Endothelial cell of umbilical vein (primary cell): ENCODE measurements around the gene PCARE. TPM values are rescaled to one million over a fixed set of nuclear protein-coding genes. Genes with fewer than 3 reads are reported as not detected.

Experiments used
- BruUV-seq: library from RNA; stranded (reverse); fragments of 400-500 nt; replicated peaks from 2 replicates; lab custom pipeline; 2021; lab: Mats Ljungman, UMichigan
- CTCF ChIA-PET: fragments of 300-600, 350-600 bp; sonication (Branson Sonifier 250); formaldehyde crosslinking; loops from one replicate; lab custom pipeline; 2021; ENCODE audit warnings: antibody characterized with exemption, inconsistent platforms; lab: Charles Lee
- POLR2A ChIA-PET: fragments of 300-600, 350-600 bp; sonication (Branson Sonifier 250); formaldehyde crosslinking; loops from one replicate; lab custom pipeline; 2021; ENCODE audit warnings: antibody characterized with exemption, inconsistent platforms; lab: Charles Lee
- DNase-seq: peaks from one replicate; pipeline ENCODE4 v3.0.0-alpha.2; 2011; ENCODE audit warnings: low read depth, low spot score
- FAIRE-seq: peaks from 2 replicates; lab custom pipeline; 2011; peaks lifted over from hg19 to GRCh38; lab: Jason Lieb, UNC
- H2AFZ ChIP-seq: 2 replicates; pipeline ENCODE4 v1.6.0; 2012; ENCODE audit warnings: low read depth, low read length, control low read depth, inconsistent platforms
- H3K27ac ChIP-seq: 2 replicates; pipeline ENCODE4 v1.5.1; 2011; ENCODE audit warnings: low read depth, mild to moderate bottlenecking, control low read depth, low read length, moderate library complexity; ENCODE audit not compliant: insufficient read depth
- H3K27me3 ChIP-seq, 2 experiments: 2 replicates each; pipeline versions ENCODE4 v1.6.0 to v1.6.1; 2011; ENCODE audit warnings: low read length in 2 of 2, mixed read lengths in 1 of 2; ENCODE audit not compliant: control insufficient read depth in 2 of 2, insufficient read depth in 2 of 2
- H3K36me3 ChIP-seq, 2 experiments: 2 replicates in 1 of 2; 3 replicates in 1 of 2; pipeline ENCODE4 v1.5.1; 2011; ENCODE audit warnings: low read length in 2 of 2, mild to moderate bottlenecking in 1 of 2, moderate library complexity in 1 of 2; ENCODE audit not compliant: control insufficient read depth in 2 of 2, insufficient read depth in 2 of 2; ENCODE audit errors: extremely low read depth in 1 of 2
- H3K4me1 ChIP-seq: 3 replicates; pipeline ENCODE4 v1.5.1; 2011; ENCODE audit warnings: mild to moderate bottlenecking, low read length; ENCODE audit not compliant: control insufficient read depth, insufficient read depth; ENCODE audit errors: extremely low read depth
- H3K4me2 ChIP-seq: 2 replicates; pipeline ENCODE4 v1.6.1; 2011; ENCODE audit warnings: low read length, control low read depth, mixed read lengths; ENCODE audit not compliant: insufficient read depth
- H3K4me3 ChIP-seq, 3 experiments: fragments of 200-600 bp in 1 of 3; sonication (generic), shearing (Covaris generic) in 1 of 3; replicated peaks in 1 of 3; 2 replicates each; pipeline ENCODE4 v1.5.1; 2011 to 2016; ENCODE audit warnings: control low read depth in 3 of 3, low read length in 3 of 3, mild to moderate bottlenecking in 2 of 3, inconsistent platforms in 1 of 3, low read depth in 1 of 3, moderate library complexity in 1 of 3; ENCODE audit not compliant: insufficient read depth in 1 of 3
- H3K79me2 ChIP-seq: 2 replicates; pipeline ENCODE4 v1.6.0; 2012; ENCODE audit warnings: low read length, inconsistent platforms; ENCODE audit not compliant: control insufficient read depth, insufficient read depth
- H3K9ac ChIP-seq: replicated peaks from 2 replicates; pipeline ENCODE3; 2011; ENCODE audit warnings: low read length, control low read depth; ENCODE audit not compliant: insufficient read depth; ENCODE audit errors: extremely low read depth
- H3K9me1 ChIP-seq: replicated peaks from 3 replicates; pipeline ENCODE4 v1.6.0; 2011; ENCODE audit warnings: mild to moderate bottlenecking, low read length; ENCODE audit not compliant: control insufficient read depth, insufficient read depth; ENCODE audit errors: extremely low read depth
- H3K9me3 ChIP-seq: replicated peaks from 2 replicates; pipeline ENCODE4 v1.5.1; 2012; ENCODE audit warnings: low read length, inconsistent platforms; ENCODE audit not compliant: control insufficient read depth, insufficient read depth
- H4K20me1 ChIP-seq: replicated peaks from 2 replicates; pipeline ENCODE3; 2011; ENCODE audit warnings: mild to moderate bottlenecking, low read length; ENCODE audit not compliant: control insufficient read depth, insufficient read depth; ENCODE audit errors: extremely low read depth
- EZH2 ChIP-seq: IDR thresholded peaks from 2 replicates; pipeline ENCODE4 v1.6.1; 2012; ENCODE audit warnings: borderline replicate concordance, low read depth, mild to moderate bottlenecking, moderate library complexity, low read length, inconsistent platforms; ENCODE audit not compliant: severe bottlenecking
- GATA2 ChIP-seq: IDR thresholded peaks from 2 replicates; pipeline ENCODE4 v1.7.0; 2011; ENCODE audit warnings: low read depth, mild to moderate bottlenecking, moderate library complexity, mixed read lengths, low read length; ENCODE audit not compliant: insufficient read length, insufficient read depth
- dilution Hi-C: fragments of 300-500 bp; cut with MboI; formaldehyde crosslinking; loops from one replicate; pipeline ENCODE4 v1.15.0; 2019; ENCODE audit warnings: low sequenced_read_pairs; ENCODE audit not compliant: extremely low pct_ligation_motif_present
- intact Hi-C: fragments of 100-400 bp; cut with micrococcal nuclease; formaldehyde crosslinking; loops from one replicate; pipeline ENCODE4 v1.10.0; 2022
- polyA plus RNA-seq, 4 experiments: library from polyadenylated mRNA; depleted of rRNA in 3 of 4; stranded (reverse) in 3 of 4; unstranded in 1 of 4; fragments of >200 nt; gene quantifications; 2 replicates each; pipeline versions ENCODE4 v1.2.1 to v1.2.3, GENCODE V29; 2011 to 2012; ENCODE audit warnings: missing spikeins in 1 of 4
- total RNA-seq: library from RNA; stranded (reverse); gene quantifications from 2 replicates; pipeline ENCODE4 v1.2.3, GENCODE V29; 2021
- TF ChIP-seq, protein P1 (sequence below): IDR thresholded peaks from 2 replicates; pipeline ENCODE4 v1.6.1; 2011; ENCODE audit not compliant: insufficient read depth, insufficient read length
- TF ChIP-seq, protein P2 (sequence below), 2 donors: IDR thresholded peaks; 1 replicate in 1 of 2; 2 replicates in 1 of 2; pipeline ENCODE4 v1.5.1; 2011; ENCODE audit warnings: low read length in 2 of 2, mild to moderate bottlenecking in 2 of 2, moderate library complexity in 2 of 2, control low read depth in 1 of 2, inconsistent platforms in 1 of 2, low read depth in 1 of 2; ENCODE audit not compliant: insufficient read depth in 1 of 2; ENCODE audit errors: extremely low read depth in 1 of 2

The PCARE gene
- total and polyA plus RNA-seq, 2 donors (not counting 3 experiments of a cell fraction or from before 2014, with no cell fraction given), result not detected

DNA sequence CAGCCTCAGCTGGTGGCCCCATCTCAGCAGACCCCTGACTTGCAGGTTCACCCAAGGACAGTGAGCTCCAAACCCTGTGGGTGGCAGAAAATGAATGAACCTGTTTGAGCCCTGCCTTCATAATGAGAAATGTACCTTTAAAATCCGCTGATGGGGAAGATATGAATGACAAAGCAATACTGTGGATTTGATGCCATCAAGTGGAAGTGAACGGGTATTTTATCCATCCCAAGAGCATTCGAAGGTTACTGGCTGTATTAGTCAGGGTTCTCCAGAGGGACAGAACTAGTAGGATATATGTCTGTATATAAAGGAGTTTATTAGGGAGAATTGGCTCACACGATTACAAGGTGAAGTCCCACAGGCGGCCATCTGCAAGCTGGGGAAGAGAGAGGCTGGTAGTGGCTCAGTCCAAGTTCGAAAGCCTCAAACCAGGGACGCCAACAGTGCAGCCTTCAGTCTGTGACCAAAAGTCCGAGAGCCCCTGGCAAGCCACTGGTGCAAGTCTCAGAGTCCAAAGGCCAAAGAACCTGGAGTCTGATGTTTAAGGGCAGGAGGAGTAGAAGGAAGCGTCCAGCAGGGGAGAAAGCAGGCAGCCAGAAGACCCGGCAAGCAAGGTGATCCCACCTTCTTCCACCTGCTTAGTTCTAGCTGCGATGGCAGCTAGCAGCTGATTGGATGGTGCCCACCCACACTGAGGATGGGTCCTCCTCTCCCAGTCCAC lies 61.1 kb downstream of the PCARE start:
- H4K20me1 ChIP-seq, result no peaks in the 10 kb centered on the region
- H3K4me1 ChIP-seq, result peaks cover 3% of the 10 kb centered on the region
- no peak overlapping the region for H3K4me3 ChIP-seq
- peaks cover 0 to 1% of the 10 kb centered on the region in 2 experiments for H3K27me3 ChIP-seq
- ChIA-PET CTCF (no interaction called here), POLR2A (no interaction called here)
- no peak for FAIRE-seq
- H2AFZ ChIP-seq, result no peak overlapping the region
- BruUV-seq, result no TSS peak
- dilution Hi-C loops (no loop called here), intact Hi-C loops (no loop called here)
- no peaks in the 10 kb centered on the region for H3K9me3 ChIP-seq
- no peak overlapping the region for H3K27ac ChIP-seq
- H3K4me2 ChIP-seq, result no peak overlapping the region
- no peak for DNase-seq
- H3K79me2 ChIP-seq, result no peaks in the 10 kb centered on the region
- H3K9me1 ChIP-seq, result no peaks in the 10 kb centered on the region
- no peak for TF ChIP-seq EZH2
- TF ChIP-seq, protein P1, sequence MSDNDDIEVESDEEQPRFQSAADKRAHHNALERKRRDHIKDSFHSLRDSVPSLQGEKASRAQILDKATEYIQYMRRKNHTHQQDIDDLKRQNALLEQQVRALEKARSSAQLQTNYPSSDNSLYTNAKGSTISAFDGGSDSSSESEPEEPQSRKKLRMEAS, result no peak
- TF ChIP-seq, protein P2, sequence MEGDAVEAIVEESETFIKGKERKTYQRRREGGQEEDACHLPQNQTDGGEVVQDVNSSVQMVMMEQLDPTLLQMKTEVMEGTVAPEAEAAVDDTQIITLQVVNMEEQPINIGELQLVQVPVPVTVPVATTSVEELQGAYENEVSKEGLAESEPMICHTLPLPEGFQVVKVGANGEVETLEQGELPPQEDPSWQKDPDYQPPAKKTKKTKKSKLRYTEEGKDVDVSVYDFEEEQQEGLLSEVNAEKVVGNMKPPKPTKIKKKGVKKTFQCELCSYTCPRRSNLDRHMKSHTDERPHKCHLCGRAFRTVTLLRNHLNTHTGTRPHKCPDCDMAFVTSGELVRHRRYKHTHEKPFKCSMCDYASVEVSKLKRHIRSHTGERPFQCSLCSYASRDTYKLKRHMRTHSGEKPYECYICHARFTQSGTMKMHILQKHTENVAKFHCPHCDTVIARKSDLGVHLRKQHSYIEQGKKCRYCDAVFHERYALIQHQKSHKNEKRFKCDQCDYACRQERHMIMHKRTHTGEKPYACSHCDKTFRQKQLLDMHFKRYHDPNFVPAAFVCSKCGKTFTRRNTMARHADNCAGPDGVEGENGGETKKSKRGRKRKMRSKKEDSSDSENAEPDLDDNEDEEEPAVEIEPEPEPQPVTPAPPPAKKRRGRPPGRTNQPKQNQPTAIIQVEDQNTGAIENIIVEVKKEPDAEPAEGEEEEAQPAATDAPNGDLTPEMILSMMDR (IDR thresholded peaks at IDR 0.05; ENCODE audit: extremely low read depth in 1 of 2, insufficient read depth in 1 of 2, low read depth in 1 of 2, low read length in 2 of 2), result no peak
- no peak for TF ChIP-seq GATA2
- no peaks in the 10 kb centered on the region for H3K36me3 ChIP-seq
- H3K9ac ChIP-seq, result no peak overlapping the region
